Osteoblast (primary cell): ENCODE data around the gene PARP12. TPM values are rescaled to one million over a fixed set of nuclear protein-coding genes. Genes with fewer than 3 reads are reported as not detected.

ENCODE experiments used
- DNase-seq: peaks from one replicate; pipeline ENCODE4 v3.0.0; 2011; ENCODE audit warnings: low spot score, mixed read lengths; ENCODE audit not compliant: insufficient read length; ENCODE audit errors: missing footprints
- H2AFZ ChIP-seq: 2 replicates; pipeline ENCODE4 v1.6.0; 2011; ENCODE audit warnings: mild to moderate bottlenecking, low read length
- H3K27ac ChIP-seq: 2 replicates; pipeline ENCODE4 v1.5.1; 2011; ENCODE audit warnings: mild to moderate bottlenecking, low read depth, low read length, moderate library complexity
- H3K27me3 ChIP-seq: 2 replicates; pipeline ENCODE4 v1.6.0; 2012; ENCODE audit warnings: mild to moderate bottlenecking, control low read depth, inconsistent platforms, low read length, moderate library complexity; ENCODE audit not compliant: insufficient read depth
- H3K36me3 ChIP-seq: 2 replicates; pipeline ENCODE4 v1.5.1; 2011; ENCODE audit warnings: mild to moderate bottlenecking, low read length, control low read depth, moderate library complexity; ENCODE audit not compliant: insufficient read depth
- H3K4me1 ChIP-seq: 2 replicates; pipeline ENCODE4 v1.5.1; 2011; ENCODE audit warnings: mild to moderate bottlenecking, low read length, control low read depth, moderate library complexity; ENCODE audit not compliant: insufficient read depth
- H3K4me2 ChIP-seq: 2 replicates; pipeline ENCODE4 v1.6.0; 2011; ENCODE audit warnings: mild to moderate bottlenecking, low read length; ENCODE audit not compliant: insufficient read depth
- H3K4me3 ChIP-seq: fragments of 200-600 bp; sonication (generic); 3 replicates; pipeline ENCODE4 v1.5.1; 2012; ENCODE audit warnings: mild to moderate bottlenecking, low read length, inconsistent platforms; ENCODE audit not compliant: insufficient read depth
- H3K79me2 ChIP-seq: 2 replicates; pipeline ENCODE4 v1.6.0; 2012; ENCODE audit warnings: mild to moderate bottlenecking, low read length, control low read depth, inconsistent platforms; ENCODE audit not compliant: insufficient read depth
- H3K9me3 ChIP-seq: 2 replicates; pipeline ENCODE4 v1.5.1; 2011; ENCODE audit warnings: low read depth, low read length, control low read depth
- H4K20me1 ChIP-seq: 2 replicates; pipeline ENCODE4 v1.6.0; 2012; ENCODE audit warnings: mild to moderate bottlenecking, low read length, control low read depth; ENCODE audit not compliant: insufficient read depth
- CTCF ChIP-seq: IDR thresholded peaks from 2 replicates; pipeline ENCODE4 v1.5.1; 2011; ENCODE audit warnings: mild to moderate bottlenecking, low read depth, low read length, moderate library complexity; ENCODE audit errors: extremely low read depth
- total RNA-seq: library from RNA; depleted of rRNA; stranded (reverse); fragments of >200 nt; gene quantifications from 2 replicates; pipeline ENCODE4 v1.2.3, GENCODE V29; 2012

Gene PARP12
- total RNA-seq, 1 donor: 26.4 TPM

DNA sequence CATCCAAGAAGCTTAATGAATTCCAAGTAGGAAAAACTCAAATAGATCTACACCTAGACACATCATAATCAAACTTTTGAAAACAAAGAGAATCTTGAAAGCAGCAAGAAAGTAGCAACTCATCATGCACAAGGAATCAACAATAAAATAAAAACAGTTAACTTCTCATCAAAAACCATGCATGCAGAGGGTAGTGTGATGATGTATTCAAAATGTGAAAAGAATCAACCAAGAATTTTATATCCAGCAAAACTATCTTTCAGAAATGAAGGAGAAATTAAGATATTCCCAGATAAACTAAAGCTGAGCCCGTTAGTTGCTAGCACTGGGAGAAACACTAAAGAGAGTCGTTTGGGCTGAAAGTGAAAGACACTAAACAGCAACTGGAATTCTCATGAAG is 4.3 kb upstream of the PARP12 start:
- Histone ChIP-seq H3K36me3 (no peaks in the 10 kb centered on the region), H3K9me3 (peaks cover 2% of the 10 kb centered on the region), H3K79me2 (no peaks in the 10 kb centered on the region), H3K4me3 (no peak overlapping the region), H3K4me2 (no peak overlapping the region), H3K27me3 (no peaks in the 10 kb centered on the region), H3K27ac (no peak overlapping the region), H4K20me1 (no peaks in the 10 kb centered on the region), H3K4me1 (no peaks in the 10 kb centered on the region), H2AFZ (no peak overlapping the region)
- no peak for DNase-seq
- TF ChIP-seq CTCF: no peak

- peak overlapping the region; percentile 78 for H3K27ac ChIP-seq
- TF ChIP-seq CTCF: no peak
- no peak for DNase-seq
Observed at GRCh38 chr7:140062118-140062527, 628 bp downstream of the PARP12 start.

GRCh38 chr7:140061607-140061930 is 1.2 kb downstream of the PARP12 start:
- DNase-seq: no peak
- Histone ChIP-seq H3K27ac (peak overlapping the region; percentile 52), H3K4me3 (peak overlapping the region; percentile 85), H4K20me1 (no peaks in the 10 kb centered on the region), H2AFZ (no peak overlapping the region), H3K4me2 (peak overlapping the region; percentile 81), H3K4me1 (peaks cover 33% of the 10 kb centered on the region), H3K36me3 (no peaks in the 10 kb centered on the region), H3K27me3 (no peaks in the 10 kb centered on the region), H3K79me2 (peaks cover 13% of the 10 kb centered on the region), H3K9me3 (no peaks in the 10 kb centered on the region)
- no peak for TF ChIP-seq CTCF

More at GRCh38 chr7:140062118-140062527, 628 bp downstream of the PARP12 start:
- Histone ChIP-seq H4K20me1 (no peaks in the 10 kb centered on the region), H3K4me2 (peak overlapping the region; percentile 81), H3K4me1 (peaks cover 33% of the 10 kb centered on the region), H3K36me3 (no peaks in the 10 kb centered on the region), H3K4me3 (peak overlapping the region; percentile 85), H3K9me3 (no peaks in the 10 kb centered on the region), H3K27me3 (no peaks in the 10 kb centered on the region), H2AFZ (peak overlapping the region; percentile 92), H3K79me2 (peaks cover 12% of the 10 kb centered on the region)

GRCh38 chr7:140060788-140061606 is 1.8 kb downstream of the PARP12 start:
- Histone ChIP-seq H3K4me3 (peak overlapping the region; percentile 85), H3K4me2 (peak overlapping the region; percentile 81), H3K9me3 (no peaks in the 10 kb centered on the region), H4K20me1 (no peaks in the 10 kb centered on the region), H3K27me3 (no peaks in the 10 kb centered on the region), H3K79me2 (peaks cover 13% of the 10 kb centered on the region), H3K27ac (peak overlapping the region; percentile 52), H3K4me1 (peaks cover 33% of the 10 kb centered on the region), H2AFZ (no peak overlapping the region), H3K36me3 (no peaks in the 10 kb centered on the region)
- no peak for TF ChIP-seq CTCF
- DNase-seq: no peak
